HG02870 (cell line): ENCODE results near the gene TRIP4.
"Not testable (repeated sequence)": the region's sequence is repeated elsewhere in the genome, so short reads cannot be mapped to it uniquely, and the experiment has no call there.

ENCODE experiments used
- ATAC-seq: cut with Tn5 transposase; IDR thresholded peaks from one replicate; pipeline ENCODE4 v1.9.1; 2021; ENCODE audit warnings: mild to moderate bottlenecking, moderate library complexity; ENCODE audit not compliant: unreplicated experiment

TRIP4 gene

DNA sequence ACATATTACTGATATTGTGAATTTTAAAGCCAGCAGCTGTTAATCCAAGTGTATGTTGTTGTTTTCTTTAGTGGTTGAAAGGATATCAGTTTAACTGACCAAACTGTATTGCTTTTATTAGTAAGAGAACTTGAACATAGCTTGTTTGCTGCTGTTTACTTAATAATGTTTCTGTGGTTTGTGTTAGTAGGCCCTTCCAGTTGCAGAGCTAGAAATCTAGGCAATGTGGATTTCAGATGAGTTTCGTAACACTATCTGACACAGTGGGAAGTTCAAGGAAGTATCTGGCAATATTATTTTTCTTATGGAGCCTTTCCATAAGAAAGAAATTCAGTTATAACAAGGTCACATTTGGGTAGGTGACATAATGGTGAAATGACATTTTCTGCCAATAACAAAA lies 91.2 kb downstream of the TRIP4 start:
- ATAC-seq, result no peak

DNA sequence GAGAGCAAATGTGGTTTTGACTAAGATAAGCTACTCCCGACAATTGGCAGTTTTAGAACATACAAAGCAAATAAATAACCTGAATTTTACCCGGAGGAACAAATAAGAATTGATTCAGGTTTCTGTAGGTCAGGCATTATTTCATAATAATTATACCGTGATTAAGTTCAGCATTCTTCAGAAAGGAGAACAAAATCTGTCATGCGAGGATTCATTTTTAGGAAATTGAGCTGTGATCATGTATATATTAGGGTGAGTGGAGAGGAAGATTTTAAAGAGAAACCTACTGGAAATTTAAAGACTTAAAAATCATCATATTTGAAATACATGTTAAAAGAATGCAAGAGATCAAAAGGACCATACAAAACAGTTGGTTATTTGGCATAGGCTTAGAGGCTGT lies 93.3 kb downstream of the TRIP4 start:
- ATAC-seq, result no peak

DNA sequence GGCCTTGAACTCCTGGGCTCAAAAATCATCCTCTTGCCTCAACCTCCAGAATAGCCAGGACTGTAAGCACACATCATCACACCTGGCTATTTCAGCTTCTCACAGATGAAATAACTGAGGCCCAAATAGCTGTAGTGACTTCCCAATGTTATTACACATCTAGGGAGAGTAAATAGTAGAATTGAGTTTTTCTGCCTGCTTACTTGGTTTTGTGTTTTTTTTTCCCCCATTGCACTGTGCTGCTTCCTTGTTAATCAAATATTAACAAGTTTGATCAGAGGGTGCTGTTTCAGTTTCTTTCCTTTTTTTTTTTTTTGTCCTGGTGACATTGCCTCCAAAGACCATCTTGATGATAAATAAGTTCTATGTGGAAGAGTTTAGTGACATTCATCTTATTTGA lies 96.1 kb downstream of the TRIP4 start:
- no peak for ATAC-seq

- ATAC-seq, result no peak
Measured at GRCh38 chr15:64485796-64486195, 98.2 kb downstream of the TRIP4 start.

DNA sequence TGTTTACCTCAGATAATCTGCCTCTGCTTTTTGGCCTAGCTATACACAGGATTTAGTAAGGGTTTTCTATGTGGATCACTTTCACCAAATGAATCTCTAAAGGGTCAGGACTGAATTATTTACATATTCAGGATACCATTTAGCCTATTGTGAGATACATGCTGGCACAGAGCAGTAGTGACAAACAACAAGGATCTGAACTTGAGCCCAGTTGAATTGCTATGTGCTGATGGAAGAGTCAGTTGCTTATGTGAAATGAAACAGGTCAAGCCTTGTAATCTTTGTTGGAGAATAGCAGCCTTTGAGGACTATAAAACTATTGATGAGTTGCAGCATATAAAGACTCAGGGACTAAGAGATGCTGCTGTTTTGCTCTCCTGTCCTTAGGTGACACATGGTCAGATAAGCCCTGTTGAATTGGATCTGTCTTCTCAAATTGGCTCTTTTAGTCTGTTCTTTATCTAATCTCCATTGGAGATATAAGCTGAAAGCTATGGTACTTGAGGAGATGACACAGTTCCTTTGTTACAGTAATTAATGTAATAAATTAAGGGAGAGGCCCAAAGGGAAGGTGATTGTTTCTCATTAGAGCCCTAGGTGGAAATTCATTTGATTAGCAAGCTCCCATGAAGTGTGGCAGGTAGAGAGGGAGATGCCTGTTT lies 103.1 kb downstream of the TRIP4 start:
- ATAC-seq, result no peak

DNA sequence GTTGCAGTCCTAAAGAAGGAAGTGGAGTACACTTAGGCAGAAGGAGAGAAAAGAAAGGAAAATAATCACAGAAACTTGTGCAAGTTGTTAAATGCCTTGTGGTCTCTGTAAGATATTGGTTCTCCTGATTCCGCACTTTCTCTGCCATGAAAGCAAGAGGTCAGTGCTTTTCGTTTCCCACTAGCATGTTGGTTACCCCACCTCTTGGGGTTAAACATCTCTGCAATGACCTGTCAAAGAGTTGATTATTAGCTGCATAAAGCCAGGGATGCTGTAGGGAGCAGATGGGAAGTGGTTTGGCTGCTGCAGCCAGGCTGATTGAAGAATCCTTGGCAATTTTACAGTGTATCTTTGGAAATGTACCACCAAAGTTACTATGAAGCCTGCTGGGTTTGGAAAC lies 106.0 kb downstream of the TRIP4 start:
- no peak for ATAC-seq

GRCh38 chr15:64495968-64496367 lies 108.3 kb downstream of the TRIP4 start:
- not testable (repeated sequence) for ATAC-seq

DNA sequence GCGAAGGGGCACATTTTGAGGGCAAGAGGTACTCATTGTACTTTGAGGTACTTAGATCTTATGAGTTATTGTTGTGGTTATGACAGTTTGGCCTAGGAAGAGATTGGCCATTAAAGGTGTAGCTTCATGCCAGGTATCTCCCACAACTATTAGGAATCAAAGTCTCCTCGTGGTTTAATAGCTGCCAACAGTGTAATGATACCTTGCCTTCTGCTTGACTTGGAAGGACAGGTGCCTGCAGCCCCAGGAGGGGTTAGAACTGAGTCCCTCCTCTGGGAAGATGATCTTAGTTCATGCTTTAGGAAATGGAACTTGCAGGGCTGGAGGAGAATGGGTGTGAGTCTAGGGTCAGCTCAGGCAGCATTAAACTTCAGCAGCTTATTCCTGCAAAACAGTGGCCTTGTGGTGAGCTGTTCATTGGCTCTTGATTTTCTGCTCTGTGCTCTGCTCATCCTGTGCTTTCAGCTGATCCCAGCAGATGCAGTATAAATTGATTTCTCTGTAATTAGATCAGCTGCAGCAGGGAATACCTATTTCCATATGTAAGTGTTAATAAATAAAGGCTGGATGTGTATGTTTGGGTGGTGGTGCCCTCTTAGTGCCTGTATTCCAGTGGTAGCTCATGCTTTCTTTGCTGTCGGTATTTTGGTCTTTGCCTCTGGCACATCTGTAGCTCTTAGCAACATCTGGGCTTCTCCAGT lies 113.2 kb downstream of the TRIP4 start:
- no peak for ATAC-seq

DNA sequence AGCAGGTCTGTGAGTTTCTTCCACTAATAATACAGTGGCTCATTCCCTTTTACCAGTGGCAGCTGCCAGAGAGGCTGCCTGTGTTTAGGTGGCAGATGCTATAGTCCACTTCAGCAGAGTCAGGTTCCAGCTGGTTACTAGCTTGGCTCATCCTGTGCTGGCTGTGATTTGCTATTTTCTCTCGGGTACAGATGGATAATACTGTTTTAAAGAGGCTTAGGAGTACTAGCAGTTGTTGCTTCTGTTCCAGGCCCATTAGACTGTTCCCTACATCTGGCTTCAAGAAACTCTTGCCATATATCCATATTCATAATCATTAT lies 113.7 kb downstream of the TRIP4 start:
- ATAC-seq, result no peak

- no peak for ATAC-seq
Measured at GRCh38 chr15:64502151-64502550, 114.5 kb downstream of the TRIP4 start.

- ATAC-seq, result no peak
Measured at GRCh38 chr15:64502551-64502950, 114.9 kb downstream of the TRIP4 start.

GRCh38 chr15:64503197-64503596 lies 115.6 kb downstream of the TRIP4 start:
- no peak for ATAC-seq

- ATAC-seq, result no peak
Measured at GRCh38 chr15:64503640-64504039, 116.0 kb downstream of the TRIP4 start.
